Natural killer cell (primary cell): ENCODE data around the gene FCGR2B. TPM values are rescaled to one million over a fixed set of nuclear protein-coding genes. Genes with fewer than 3 reads are reported as not detected.
"Not testable (repeated sequence)": the region's sequence is repeated elsewhere in the genome, so short reads cannot be mapped to it uniquely, and the experiment has no call there.

ENCODE experiments used
- ATAC-seq, 3 donors: fragments of 150-1000 bp in 2 of 3; fragments of 200-7000 bp in 1 of 3; cut with Tn5 transposase; 1 replicate in 1 of 3; 2 replicates in 2 of 3; pipeline ENCODE4 v1.10.0; 2021; ENCODE audit warnings: mild to moderate bottlenecking in 2 of 3, moderate library complexity in 2 of 3
- DNase-seq, 2 donors: peaks; one replicate each; pipeline versions ENCODE4 v3.0.0 to v3.0.0-alpha.2; 2013 to 2021; ENCODE audit warnings: mixed read lengths in 1 of 2
- H3K27ac ChIP-seq: one replicate; pipeline ENCODE4 v1.5.1; 2013; ENCODE audit warnings: mild to moderate bottlenecking, low read length
- H3K27me3 ChIP-seq: one replicate; pipeline ENCODE4 v1.6.1; 2013; ENCODE audit warnings: low read length; ENCODE audit not compliant: control insufficient read depth, insufficient read depth
- H3K36me3 ChIP-seq: one replicate; pipeline ENCODE4 v1.6.1; 2013; ENCODE audit warnings: low read length; ENCODE audit not compliant: control insufficient read depth, insufficient read depth
- H3K4me1 ChIP-seq: one replicate; pipeline ENCODE4 v1.6.1; 2013; ENCODE audit warnings: low read length; ENCODE audit not compliant: control insufficient read depth, insufficient read depth
- H3K4me3 ChIP-seq: one replicate; pipeline ENCODE4 v1.5.1; 2013; ENCODE audit warnings: low read length
- H3K9me3 ChIP-seq: one replicate; pipeline ENCODE4 v1.6.1; 2013; ENCODE audit warnings: low read length; ENCODE audit not compliant: control insufficient read depth, insufficient read depth
- H3K27ac Mint-ChIP-seq, 2 donors: one replicate each; pipeline ENCODE4 v1.8.0; 2022; ENCODE audit warnings: mild to moderate bottlenecking in 2 of 2, mixed read lengths in 2 of 2, moderate library complexity in 1 of 2
- H3K27me3 Mint-ChIP-seq, 2 donors: one replicate each; pipeline ENCODE4 v1.8.0; 2022; ENCODE audit warnings: low read depth in 2 of 2, mixed read lengths in 2 of 2
- H3K36me3 Mint-ChIP-seq: one replicate; pipeline ENCODE4 v1.8.0; 2022; ENCODE audit warnings: mixed read lengths
- H3K4me1 Mint-ChIP-seq, 2 donors: one replicate each; pipeline ENCODE4 v1.8.0; 2022; ENCODE audit warnings: mixed read lengths in 2 of 2
- H3K4me3 Mint-ChIP-seq: one replicate; pipeline ENCODE4 v1.8.0; 2022; ENCODE audit warnings: mild to moderate bottlenecking, moderate library complexity, mixed read lengths
- H3K9me3 Mint-ChIP-seq, 2 donors: one replicate each; pipeline ENCODE4 v1.8.0; 2022; ENCODE audit warnings: mixed read lengths in 2 of 2
- WGBS: methylation state at CpG from one replicate; pipeline ENCODE4 v1.1.7; 2013; ENCODE audit warnings: missing lambda C conversion rate; ENCODE audit not compliant: insufficient coverage; 5-methylcytosine and 5-hydroxymethylcytosine counted together
- intact Hi-C: fragments of 100-400 bp; cut with micrococcal nuclease; formaldehyde crosslinking; loops from one replicate; pipeline ENCODE4 v1.14.2; 2022
- total RNA-seq, 4 donors: library from RNA; stranded (reverse); fragments of 120-200 nt in 1 of 4; gene quantifications; one replicate each; pipeline versions ENCODE4 v1.2.3 to v1.2.4, GENCODE V29; 2013 to 2022

Gene FCGR2B
- 10 to 100 TPM; 12.6 to 76.9 (median 17.0) TPM for total RNA-seq
- 61.3 TPM for total RNA-seq (2013)

DNA sequence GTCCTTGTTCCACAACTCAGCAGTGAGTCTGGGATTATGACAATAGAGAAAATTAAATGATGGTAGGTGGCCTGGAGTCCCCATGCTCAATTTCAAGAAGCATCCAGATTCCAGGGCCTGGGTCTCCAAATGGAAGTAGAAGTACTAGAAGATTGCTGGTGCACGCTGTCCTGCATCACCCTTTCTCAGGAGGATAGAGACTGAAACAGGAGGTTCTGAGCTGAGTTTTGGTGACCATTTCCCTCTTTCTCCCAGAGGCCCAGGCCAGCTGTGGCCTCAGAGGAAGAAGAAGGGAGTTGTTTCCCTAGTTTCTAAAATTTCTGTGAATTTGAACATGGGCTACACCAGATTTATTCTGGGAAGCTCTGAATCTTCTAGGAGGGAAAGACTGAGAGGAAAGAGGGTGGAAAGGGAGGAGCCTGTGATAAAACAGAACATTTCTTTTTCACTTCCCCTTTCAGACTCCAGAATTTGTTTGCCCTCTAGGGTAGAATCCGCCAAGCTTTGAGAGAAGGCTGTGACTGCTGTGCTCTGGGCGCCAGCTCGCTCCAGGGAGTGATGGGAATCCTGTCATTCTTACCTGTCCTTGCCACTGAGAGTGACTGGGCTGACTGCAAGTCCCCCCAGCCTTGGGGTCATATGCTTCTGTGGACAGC is at the start of gene FCGR2B:
FCGR2B (plus strand) TSS at position 460 of the 656 bp plus-strand sequence; CDS start at position 559, 99 bp downstream.
- ATAC-seq, H3K27me3 Mint-ChIP-seq, H3K36me3 Mint-ChIP-seq, H3K4me3 ChIP-seq, H3K4me1 Mint-ChIP-seq, H3K4me1 ChIP-seq, H3K27ac ChIP-seq, H3K27me3 ChIP-seq, H3K9me3 ChIP-seq, intact Hi-C loops, H3K36me3 ChIP-seq, H3K27ac Mint-ChIP-seq, H3K9me3 Mint-ChIP-seq, H3K4me3 Mint-ChIP-seq, DNase-seq: not testable (repeated sequence)
- WGBS = no CpG with 5 or more reads among the region's 4 CpGs

DNA sequence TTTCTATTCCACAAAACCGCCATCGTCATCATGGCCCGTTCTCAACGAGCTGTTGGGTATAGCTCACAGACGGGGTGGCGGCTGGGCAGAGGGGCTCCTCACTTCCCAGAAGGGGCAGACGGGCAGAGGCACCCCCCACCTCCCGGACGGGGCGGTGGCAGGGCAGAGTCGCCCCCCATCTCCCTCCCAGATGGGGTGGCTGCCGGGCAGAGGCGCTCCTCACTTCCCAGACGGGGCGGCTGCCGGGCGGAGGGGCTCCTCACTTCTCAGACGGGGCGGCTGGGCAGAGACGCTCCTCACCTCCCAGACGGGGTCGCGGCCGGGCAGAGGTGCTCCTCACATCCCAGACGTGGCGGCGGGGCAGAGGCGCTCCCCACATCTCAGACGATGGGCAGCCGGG is 46.5 kb upstream of the FCGR2B start:
- H3K9me3 ChIP-seq, H3K4me3 Mint-ChIP-seq, H3K27ac ChIP-seq, ATAC-seq, H3K36me3 ChIP-seq, DNase-seq, H3K9me3 Mint-ChIP-seq, H3K27me3 ChIP-seq, H3K4me3 ChIP-seq, H3K36me3 Mint-ChIP-seq, H3K27me3 Mint-ChIP-seq, intact Hi-C loops, H3K27ac Mint-ChIP-seq: not testable (repeated sequence)
- peaks cover 14 to 27% of the 10 kb centered on the region in 2 donors for H3K4me1 Mint-ChIP-seq
- 95% methylated on average over 30 of the region's 30 CpGs for WGBS
- peaks cover 17% of the 10 kb centered on the region for H3K4me1 ChIP-seq

DNA sequence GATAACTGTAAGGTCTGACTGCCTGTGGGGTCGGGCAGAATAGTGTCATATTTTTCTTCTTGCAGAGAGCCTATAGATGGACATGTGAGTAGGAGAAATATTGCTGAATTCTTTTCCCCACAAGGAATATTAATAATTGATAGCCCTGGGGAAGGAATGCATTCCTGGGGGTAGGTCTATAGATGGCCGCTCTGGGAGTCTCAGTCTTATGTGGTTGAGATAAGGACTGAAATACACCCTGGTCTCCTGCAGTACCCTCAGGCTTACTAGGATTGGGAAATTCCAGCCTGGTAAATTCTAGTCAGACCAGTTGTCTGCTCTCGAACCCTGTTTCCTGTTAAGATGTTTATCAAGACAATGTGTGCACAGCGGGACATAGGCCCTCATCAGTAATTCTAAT is 44.4 kb upstream of the FCGR2B start:
- DNase-seq, H3K27ac Mint-ChIP-seq, H3K36me3 Mint-ChIP-seq, H3K9me3 ChIP-seq, H3K27me3 ChIP-seq, H3K4me3 Mint-ChIP-seq, H3K36me3 ChIP-seq, H3K27me3 Mint-ChIP-seq, ATAC-seq, H3K4me3 ChIP-seq, intact Hi-C loops, H3K27ac ChIP-seq, H3K9me3 Mint-ChIP-seq: not testable (repeated sequence)
- peaks cover 22 to 27% of the 10 kb centered on the region in 2 donors for H3K4me1 Mint-ChIP-seq
- peaks cover 20% of the 10 kb centered on the region for H3K4me1 ChIP-seq
- WGBS = 100% methylated on average over 1 of the region's 4 CpGs

DNA sequence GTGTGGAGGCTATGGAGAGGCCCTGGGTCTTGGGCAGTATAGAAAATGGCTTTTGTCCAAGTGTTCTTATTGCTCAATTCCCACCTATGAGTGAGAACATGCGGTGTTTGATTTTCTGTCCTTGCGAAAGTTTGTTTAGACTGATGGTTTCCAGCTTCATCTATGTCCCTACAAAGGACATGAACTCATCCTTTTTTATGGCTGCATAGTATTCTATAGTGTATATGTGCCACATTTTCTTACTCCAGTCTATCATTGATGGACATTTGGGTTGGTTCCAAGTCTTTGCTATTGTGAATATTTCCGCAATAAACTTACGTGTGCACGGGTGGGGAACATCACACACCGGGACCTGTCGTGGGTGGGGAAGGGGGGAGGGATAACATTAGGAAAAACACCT is 42.5 kb upstream of the FCGR2B start:
- H3K27me3 Mint-ChIP-seq, H3K36me3 ChIP-seq, H3K27ac ChIP-seq, DNase-seq, H3K9me3 ChIP-seq, H3K9me3 Mint-ChIP-seq, H3K4me3 ChIP-seq, H3K27me3 ChIP-seq, H3K36me3 Mint-ChIP-seq, ATAC-seq: not testable (repeated sequence)
- intact Hi-C loops = loop anchor here (5.0 kb wide), 1 partner anchor 403 kb away; the partner anchor contains the start of gene FCER1G
- Mint-ChIP-seq H3K4me1 (peaks cover 35 to 38% of the 10 kb centered on the region in 2 donors), H3K27ac (peak overlapping the region in 1 of 2 donors; percentile 99), H3K4me3 (peak overlapping the region; percentile 28)
- H3K4me1 ChIP-seq = peaks cover 32% of the 10 kb centered on the region
- 94% methylated on average over 7 of the region's 7 CpGs for WGBS

DNA sequence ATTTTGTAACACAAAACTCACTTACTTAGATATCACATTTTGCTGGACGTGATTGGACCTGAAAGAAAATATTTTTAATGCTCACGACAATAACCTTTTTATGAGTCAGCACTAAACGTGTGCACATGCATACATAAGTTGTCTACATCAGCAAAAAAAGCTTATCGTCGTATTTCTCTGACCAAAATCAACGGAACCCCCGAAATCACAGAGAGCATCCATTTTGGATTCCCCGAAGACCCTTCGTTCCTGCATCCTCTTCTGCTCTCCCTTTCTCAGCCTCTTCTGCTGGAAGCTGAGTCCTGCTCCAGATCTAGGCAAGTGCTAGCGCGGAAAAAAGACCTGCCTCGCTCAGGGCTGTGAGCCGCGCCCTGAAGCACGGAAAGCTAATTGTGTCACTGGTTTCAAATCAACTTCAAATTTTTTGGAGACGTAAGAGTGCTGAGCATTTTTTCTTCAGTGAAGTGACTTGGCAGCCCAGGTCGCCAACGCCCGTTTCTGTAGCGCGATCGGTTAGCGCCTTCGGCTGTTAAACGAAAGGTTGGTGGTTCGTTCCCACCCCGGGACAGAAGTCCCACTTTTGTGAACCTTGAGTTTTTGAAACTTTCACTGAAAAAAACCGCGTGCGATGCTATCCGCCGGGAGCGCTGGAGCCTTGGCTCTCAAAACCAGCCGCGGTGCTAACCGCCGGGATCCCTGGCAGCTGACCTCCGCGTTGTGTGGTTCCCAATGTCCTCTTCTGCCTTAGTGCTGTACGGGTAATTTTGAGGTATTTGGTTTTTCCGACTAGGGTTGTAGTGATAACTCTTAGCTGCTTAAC is 41.6 kb upstream of the FCGR2B start:
- not testable (repeated sequence) for H3K9me3 ChIP-seq, H3K9me3 Mint-ChIP-seq, H3K27me3 Mint-ChIP-seq, H3K36me3 ChIP-seq, H3K27me3 ChIP-seq, H3K36me3 Mint-ChIP-seq
- Mint-ChIP-seq H3K4me1 (peaks cover 36 to 42% of the 10 kb centered on the region in 2 donors), H3K27ac (peak overlapping the region; percentile 95 to 99), H3K4me3 (peak overlapping the region; percentile 99)
- peak; percentile 27 to 62 (median 57) for ATAC-seq
- WGBS = under 1% methylated on average over 39 of the region's 41 CpGs
- peak overlapping the region; percentile 75 for H3K27ac ChIP-seq
- H3K4me1 ChIP-seq = peaks cover 41% of the 10 kb centered on the region
- H3K4me3 ChIP-seq = peak overlapping the region; percentile 51
- peak; percentile 63 to 92 for DNase-seq
- intact Hi-C loops = loop anchor here (5.0 kb wide), 1 partner anchor 404 kb away; the partner anchor contains the start of gene FCER1G

DNA sequence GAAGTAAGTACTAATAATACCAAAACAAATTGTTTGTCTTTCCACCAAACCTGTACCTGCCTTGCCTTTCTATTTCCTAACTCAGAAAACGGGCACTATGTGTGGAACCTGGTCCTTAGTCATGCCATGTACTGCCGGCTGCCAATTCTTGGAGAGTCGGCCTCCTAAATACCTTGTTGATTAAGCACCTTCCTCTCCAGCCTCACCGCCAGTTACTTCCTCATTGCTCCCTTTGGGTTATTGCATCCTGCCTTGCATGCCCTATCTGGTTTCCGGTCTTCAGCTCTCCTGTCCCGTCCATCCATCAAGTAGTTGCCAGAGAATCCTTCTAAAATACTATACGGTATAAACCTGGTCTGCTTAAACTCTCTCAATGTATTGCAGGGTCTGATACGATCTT is 40.9 kb upstream of the FCGR2B start:
- intact Hi-C loops = loop anchor here (5.0 kb wide), 1 partner anchor 405 kb away; the partner anchor contains the start of gene FCER1G
- H3K4me1 Mint-ChIP-seq = peaks cover 41 to 47% of the 10 kb centered on the region in 2 donors

DNA sequence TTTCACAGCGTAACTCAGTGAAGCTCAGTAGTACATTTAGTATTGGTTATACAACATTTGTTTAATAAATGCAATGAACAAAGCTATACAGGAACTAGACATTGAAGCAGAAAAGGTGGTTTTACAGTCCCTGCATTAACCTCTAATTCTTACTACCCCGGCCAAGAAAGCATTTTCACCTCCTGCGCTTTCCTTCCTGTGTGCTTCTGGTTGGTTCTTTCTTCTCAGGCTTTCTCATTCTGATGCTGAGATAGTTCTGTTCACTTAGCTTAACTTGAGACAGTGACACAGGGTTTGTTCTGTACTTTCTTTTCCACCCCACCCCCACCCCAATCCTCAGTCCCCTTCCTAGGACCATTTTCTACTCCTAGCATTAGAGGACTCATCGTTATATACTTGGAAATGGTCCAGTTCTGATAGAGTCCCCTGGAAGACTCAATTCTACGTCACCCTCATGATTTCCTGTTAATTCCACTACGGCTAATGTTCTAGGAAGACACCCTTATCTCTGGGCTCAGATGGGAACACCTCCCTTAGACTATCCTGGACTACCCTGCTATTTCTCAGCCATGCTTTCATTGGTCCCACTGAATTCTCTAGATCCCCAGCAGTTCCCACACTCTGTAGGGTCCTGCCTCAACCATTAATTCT is 39.4 kb upstream of the FCGR2B start:
- Histone ChIP-seq H3K4me1 (peaks cover 49% of the 10 kb centered on the region), H3K27ac (peak overlapping the region; percentile 92)
- not testable (repeated sequence) for H3K9me3 Mint-ChIP-seq, H3K36me3 ChIP-seq, H3K36me3 Mint-ChIP-seq, H3K4me3 ChIP-seq, H3K27me3 Mint-ChIP-seq, H3K27me3 ChIP-seq, H3K9me3 ChIP-seq
- H3K27ac Mint-ChIP-seq = peak overlapping the region; percentile 95 to 99
- 20% methylated on average over 1 of the region's 6 CpGs for WGBS
- peak in 1 of 2 donors; percentile 55 for DNase-seq
- intact Hi-C loops = loop anchor here (5.0 kb wide), 1 partner anchor 406 kb away; the partner anchor contains the start of gene FCER1G
- peaks cover 41 to 55% of the 10 kb centered on the region in 2 donors for H3K4me1 Mint-ChIP-seq
- ATAC-seq = peak; percentile 33 to 49 (median 48)
- peak overlapping the region; percentile 83 for H3K4me3 Mint-ChIP-seq

More for the DNA sequence above, 40.9 kb upstream of the FCGR2B start:
- H3K36me3 Mint-ChIP-seq, H3K9me3 Mint-ChIP-seq, H3K27me3 ChIP-seq, H3K36me3 ChIP-seq, H3K9me3 ChIP-seq, H3K27me3 Mint-ChIP-seq: not testable (repeated sequence)
- Histone ChIP-seq H3K4me3 (peak overlapping the region; percentile 51), H3K4me1 (peaks cover 45% of the 10 kb centered on the region), H3K27ac (peak overlapping the region; percentile 75)
- DNase-seq = peak in 1 of 2 donors; percentile 49
- WGBS = 9% methylated on average over 7 of the region's 8 CpGs
- H3K27ac Mint-ChIP-seq = peak overlapping the region; percentile 95 to 99
- ATAC-seq = peak; percentile 1 to 5 (median 2)
- peak overlapping the region; percentile 99 for H3K4me3 Mint-ChIP-seq
